ENCODE data around the gene CACNG7.

GRCh38 chr19:53966931-53967330 lies 57.9 kb downstream of the CACNG7 start:
- no peak for TF ChIP-seq TAF1 (IDR thresholded peaks at IDR 0.05; ENCODE audit: borderline replicate concordance, low read depth, low read length)
- TF ChIP-seq POLR2A (IDR thresholded peaks at IDR 0.05; ENCODE audit: low read depth, low read length), result no peak
- no peak for TF ChIP-seq POLR2AphosphoS5 (IDR thresholded peaks at IDR 0.05; ENCODE audit: low read depth, low read length)
